ENCODE data around the gene PPP1R12A.
"Not testable (repeated sequence)": the region's sequence is repeated elsewhere in the genome, so short reads cannot be mapped to it uniquely, and the experiment has no call there.

The PPP1R12A gene

GRCh38 chr12:79891506-79892162, 43.3 kb downstream of the PPP1R12A start:
- no peak for DNase-seq (ENCODE audit: low spot score)

- no peak for DNase-seq (ENCODE audit: low spot score)
Measured at GRCh38 chr12:79887890-79888289, 47.0 kb downstream of the PPP1R12A start.

GRCh38 chr12:79886917-79887519, 47.9 kb downstream of the PPP1R12A start:
- no peak for DNase-seq (ENCODE audit: low spot score)

DNA sequence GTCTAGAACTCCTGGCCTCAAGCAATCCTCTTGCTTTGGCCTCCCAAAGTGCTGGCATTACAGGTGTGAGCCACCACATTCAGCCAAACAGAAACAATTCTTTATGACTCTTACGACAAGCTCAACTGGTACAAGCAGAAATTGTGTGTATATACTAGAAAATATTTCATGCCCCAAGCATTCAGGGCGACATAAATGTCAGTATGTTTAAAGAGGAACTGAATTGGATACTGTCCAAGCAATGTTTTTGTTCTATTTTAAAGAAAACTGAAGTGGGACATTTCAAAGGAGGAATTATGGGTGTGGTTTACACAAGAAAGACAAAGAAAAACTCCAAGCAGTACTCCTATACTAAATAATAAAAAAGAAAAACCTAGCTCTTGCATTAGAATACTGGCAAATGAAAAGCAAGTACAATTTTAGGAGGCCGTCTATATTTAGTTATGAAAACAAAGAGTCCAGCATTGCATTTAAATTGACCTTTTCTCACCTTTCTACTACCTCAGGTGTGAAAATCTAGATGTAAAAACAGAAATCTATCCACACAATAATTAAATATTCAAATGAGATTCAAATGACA, 48.9 kb downstream of the PPP1R12A start:
- no peak for DNase-seq (ENCODE audit: low spot score)

DNA sequence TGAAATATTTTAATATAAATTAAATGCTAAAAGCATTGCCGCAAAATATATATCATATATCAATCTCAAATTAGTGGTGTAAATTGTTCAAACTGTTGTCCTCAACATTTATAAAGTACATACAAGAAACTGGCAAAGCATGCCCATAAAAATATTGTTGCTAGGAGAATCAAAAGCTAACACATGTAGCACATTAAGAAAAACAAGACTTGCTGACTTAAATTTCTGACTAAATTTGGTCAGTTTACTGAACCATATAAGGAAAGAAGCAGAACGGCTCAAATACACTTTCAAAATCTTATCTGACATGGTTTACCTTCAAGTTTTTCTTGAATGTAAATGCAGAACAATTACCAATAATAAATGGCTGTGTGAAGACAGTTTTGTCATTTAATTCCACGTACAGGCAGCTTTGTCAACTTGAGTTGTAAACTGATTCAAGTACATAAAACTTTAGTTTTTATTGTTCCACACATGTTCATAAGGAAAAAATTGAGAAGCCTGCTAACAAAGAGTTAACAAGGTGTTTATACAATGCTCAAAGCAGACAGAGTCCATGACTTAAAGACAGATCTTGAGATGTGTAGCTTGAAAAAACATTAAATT, 50.4 kb downstream of the PPP1R12A start:
- no peak for DNase-seq (ENCODE audit: low spot score)

DNA sequence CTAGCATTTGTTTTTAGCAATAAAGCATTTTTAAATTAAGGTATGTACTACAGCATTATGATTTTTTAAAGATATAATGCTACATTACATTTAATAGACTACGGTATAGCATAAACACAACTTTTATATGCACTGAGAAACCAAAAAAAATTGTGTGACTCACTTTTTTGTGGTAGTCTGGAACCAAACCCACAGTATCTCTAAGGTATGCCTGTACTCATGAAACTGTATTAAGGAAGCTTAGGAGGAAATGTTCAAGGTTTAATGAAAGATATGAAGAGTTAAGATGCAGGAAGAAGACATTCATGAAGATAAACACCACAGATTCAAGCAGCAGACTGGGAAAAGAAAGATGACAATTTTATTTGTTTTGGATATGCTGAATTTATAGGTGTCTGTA, 51.7 kb downstream of the PPP1R12A start:
- DNase-seq (ENCODE audit: low spot score): no peak

DNA sequence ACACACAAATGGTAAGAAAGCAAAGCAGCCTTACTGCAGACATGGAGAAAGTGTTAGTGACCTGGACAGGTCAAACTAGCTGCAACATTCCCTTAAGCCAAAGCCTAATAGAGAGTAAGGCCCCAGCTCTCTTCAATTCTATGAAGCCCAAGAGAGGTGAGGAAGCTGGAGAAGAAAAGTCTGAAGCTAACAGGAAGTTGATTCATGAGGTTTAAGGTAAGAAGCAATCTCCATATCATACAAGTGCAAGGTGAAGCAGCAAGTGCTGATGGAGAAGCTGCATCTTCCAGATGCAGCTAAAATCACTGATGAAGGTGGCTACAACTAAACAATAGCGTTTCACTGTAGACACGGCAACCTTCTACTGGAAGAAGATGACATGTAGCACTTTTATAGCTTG, 53.5 kb downstream of the PPP1R12A start:
- DNase-seq (ENCODE audit: low spot score): no peak

DNA sequence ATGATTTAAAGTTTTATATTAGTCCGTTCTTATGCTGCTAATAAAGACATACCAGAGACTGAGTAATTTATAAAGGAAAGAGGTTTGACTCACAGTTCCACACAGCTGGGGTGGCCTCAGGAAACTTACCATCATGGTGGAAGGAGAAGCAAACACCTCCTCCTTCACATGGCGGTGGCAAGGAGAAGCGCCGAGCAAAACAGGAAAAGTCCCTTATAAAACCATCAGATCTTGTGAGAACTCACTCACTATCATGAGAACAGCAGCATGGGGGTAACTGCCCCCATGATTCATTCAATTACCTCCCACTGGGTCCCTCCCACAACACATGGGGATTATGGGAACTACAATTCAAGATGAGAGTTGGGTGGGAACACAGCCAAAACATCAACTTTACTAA, 56.4 kb downstream of the PPP1R12A start:
- DNase-seq (ENCODE audit: low spot score): not testable (repeated sequence)

DNA sequence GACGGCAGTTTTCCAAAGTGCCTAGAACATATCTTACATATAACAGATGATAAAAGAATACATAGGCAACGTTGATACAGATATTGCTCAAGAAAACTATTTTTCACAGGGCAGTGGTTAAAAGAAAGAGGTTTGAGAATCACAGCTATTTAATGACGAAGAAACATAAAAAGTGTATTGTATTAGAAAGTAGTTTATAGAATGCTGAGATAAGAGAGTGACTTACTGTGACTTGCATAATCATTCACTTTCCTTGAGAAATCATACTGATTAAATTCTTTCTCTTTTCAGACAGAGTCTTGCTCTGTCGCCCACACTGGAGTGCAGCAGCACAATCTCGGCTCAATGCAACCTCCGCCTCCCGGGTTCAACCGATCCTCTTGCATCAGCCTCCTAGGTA, 57.7 kb downstream of the PPP1R12A start:
- DNase-seq (ENCODE audit: low spot score): no peak

GRCh38 chr12:79874665-79875064, 60.2 kb downstream of the PPP1R12A start:
- no peak for DNase-seq (ENCODE audit: low spot score)

DNA sequence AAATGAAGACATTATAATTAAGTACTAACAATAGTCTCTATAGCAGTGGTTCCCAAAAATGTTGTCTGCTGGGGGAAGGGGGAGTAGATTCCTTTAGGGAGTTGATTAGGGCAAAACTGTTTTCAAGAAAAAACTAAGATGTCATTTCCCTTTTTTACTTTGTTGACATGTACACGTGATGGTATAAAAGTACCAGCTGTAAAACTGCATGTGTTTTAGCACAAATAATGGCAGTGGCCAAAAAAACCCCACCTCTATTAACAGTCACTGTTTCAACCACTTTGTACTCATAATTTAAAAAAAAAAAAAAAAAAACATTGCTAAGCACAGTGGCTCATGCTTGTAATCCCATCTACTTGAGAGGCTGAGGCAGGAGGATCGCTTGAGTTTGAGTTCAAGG, 61.7 kb downstream of the PPP1R12A start:
- DNase-seq (ENCODE audit: low spot score): no peak

DNA sequence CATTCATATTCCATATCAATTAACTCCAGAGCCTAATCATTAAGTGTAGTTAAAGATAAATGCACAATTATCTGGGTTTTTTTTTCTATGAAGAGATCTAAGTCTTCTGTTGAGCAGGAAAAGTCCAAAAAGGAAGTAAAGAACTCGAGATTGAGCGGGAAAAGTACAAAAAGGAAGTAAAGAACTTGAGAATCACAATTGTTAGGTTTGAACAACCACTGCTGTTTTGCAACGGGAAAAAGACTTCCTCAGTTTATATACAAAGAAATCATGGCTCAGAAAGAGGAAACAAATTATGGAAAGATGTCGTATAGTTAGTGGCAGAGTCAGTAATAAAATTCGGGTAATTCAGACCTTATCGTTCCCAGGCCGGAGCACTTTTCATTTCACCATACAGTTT, 63.3 kb downstream of the PPP1R12A start:
- DNase-seq (ENCODE audit: low spot score): peak; percentile 17

GRCh38 chr12:79870916-79871315, 64.0 kb downstream of the PPP1R12A start:
- no peak for DNase-seq (ENCODE audit: low spot score)

DNA sequence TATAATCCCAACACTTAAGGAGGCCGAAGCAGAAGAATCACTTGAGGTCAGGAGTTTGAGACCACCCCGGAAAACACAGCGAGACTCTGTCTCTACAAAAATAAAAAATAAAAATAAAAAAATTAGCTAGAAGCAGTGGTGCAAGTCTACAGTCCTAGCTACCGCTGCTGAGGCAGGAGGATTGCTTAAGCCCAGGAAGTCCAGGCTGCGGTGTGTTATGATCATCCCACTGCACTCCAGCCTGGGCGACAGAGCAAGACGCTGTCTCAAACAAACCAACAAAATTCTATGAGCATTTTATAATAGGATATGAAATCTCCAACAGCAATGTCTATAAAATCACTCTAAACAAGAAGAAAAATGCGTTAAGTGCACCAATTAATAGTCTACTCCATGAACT, 75.3 kb downstream of the PPP1R12A start:
- no peak for DNase-seq (ENCODE audit: low spot score)

DNA sequence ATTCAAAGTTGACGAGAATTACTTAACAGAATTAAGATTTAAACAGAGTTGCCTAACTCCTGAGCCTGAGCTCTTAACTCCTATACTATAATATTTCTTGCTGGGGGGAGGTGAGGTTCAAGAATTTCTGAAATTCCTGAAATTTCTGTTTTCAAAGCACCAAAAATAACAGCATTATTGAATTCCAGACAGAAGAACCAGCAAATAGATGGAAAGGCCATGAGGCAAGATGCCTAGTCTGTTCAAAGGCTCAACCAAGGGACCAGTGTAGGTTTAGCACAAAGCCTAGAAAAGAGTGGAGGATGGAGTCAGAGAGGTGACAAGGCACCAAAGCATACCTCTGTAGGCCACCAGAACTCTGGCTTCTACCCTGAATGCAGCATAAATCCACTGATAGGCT, 76.4 kb downstream of the PPP1R12A start:
- DNase-seq (ENCODE audit: low spot score): no peak

DNA sequence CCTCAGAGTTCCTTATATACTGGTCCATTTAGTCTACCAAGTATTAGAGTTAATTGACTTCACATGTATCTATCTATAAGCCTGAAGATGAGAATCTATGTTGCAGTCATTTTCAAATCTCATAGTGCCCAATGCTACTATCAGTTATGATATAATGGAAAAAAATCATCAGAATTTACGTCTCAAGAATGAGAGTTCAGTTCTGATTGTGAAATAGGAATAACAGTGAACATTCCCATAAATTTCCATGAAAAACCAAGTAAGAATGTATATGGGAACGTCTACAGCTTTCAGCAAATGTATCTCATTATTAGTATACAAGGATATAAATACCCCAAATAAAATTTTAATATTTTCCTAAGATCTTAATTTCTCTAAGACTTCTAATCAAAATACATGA, 77.2 kb downstream of the PPP1R12A start:
- no peak for DNase-seq (ENCODE audit: low spot score)

DNA sequence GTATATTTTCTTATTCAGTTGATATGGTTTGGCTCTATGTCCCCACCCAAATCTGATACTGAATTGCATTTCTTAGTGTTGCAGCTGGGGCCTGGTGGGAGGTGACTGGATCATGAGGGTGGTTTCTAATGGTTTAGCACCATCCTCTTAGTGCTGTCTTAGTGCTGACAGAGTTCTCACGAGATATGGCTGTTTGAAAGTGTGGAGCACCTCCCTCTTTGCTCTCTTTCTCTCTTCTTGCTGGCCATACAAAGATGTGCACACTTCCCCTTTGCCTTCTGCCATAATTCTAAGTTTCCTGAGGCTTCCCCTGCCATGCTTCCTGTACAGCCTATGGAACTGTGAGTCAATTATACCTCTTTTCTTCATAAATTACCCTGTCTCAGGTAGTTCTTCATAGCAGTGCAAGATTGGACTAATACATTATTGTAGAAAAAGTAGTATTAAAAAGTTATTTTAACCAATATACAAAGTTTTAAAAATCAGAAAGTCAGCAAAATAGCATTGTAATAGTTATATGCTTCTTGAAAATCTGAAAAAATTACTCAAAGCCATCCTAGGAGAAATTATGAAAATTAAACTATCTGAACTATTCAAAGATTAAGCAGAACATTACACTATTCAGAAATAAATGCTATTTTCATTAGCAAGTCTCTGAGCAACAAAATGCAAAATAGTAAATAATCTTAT, 84.1 kb downstream of the PPP1R12A start:
- DNase-seq (ENCODE audit: low spot score): no peak

- no peak for DNase-seq (ENCODE audit: low spot score)
Measured at GRCh38 chr12:79848339-79848738, 86.6 kb downstream of the PPP1R12A start.

GRCh38 chr12:79847417-79847816, 87.5 kb downstream of the PPP1R12A start:
- no peak for DNase-seq (ENCODE audit: low spot score)

- no peak for DNase-seq (ENCODE audit: low spot score)
Measured at GRCh38 chr12:79844693-79845092, 90.2 kb downstream of the PPP1R12A start.

GRCh38 chr12:79843978-79844377, 90.9 kb downstream of the PPP1R12A start:
- DNase-seq (ENCODE audit: low spot score): no peak

DNA sequence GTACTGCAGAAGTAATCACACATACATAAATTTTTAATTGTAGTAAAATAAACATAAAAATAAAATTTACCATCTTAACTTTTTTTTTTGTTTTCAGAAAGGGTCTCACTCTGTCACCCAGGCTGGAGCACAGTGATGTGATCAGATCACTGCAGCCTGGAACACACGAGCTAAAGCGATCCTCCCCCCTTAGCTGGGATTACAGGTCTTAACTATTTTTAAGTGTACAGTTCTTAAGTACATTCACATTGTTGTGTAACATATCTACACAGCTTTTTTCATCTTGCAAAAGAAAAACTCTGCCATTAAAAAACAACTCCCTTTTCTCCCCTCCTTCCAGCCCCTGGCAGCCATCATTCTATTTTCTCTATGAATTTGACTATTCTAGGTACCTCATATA, 92.3 kb downstream of the PPP1R12A start:
- no peak for DNase-seq (ENCODE audit: low spot score)

DNA sequence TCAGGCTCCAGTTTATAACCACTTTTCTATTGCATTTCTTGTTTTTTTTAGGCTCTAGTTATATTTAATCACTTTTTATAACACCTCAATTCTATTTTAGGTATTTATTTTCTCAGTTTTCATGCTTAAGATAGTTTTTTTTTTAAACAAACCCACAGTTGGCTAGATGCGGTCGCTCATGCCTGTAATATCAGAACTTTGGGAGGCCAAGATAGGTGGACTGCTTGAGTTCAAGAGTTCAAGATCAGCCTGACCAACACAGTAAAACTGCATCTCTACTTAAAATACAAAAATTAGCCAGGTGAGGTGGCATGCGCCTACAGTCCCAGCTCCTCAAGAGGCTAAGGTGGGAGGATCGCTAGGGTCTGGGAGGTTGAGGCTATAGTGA, 93.0 kb downstream of the PPP1R12A start:
- DNase-seq (ENCODE audit: low spot score): no peak
